ENCODE measurements around the gene PSMD14. TPM values are rescaled to one million over a fixed set of nuclear protein-coding genes. Genes with fewer than 3 reads are reported as not detected.

The PSMD14 gene
- total RNA-seq, 6 donors from 2014 or later, result 18.9 to 56.2 (median 34.8) TPM

- H3K4me3 ChIP-seq, result peak overlapping the region in 3 of 4 donors; percentile 14 to 24 (median 19)
- DNase-seq (peak in 1 of 2 donors; percentile 86), ATAC-seq (ENCODE audit: low FRiP score in 2 of 2) (peak in 1 of 2 donors; percentile 42)
- peaks cover 17 to 36% (median 22%) of the 10 kb centered on the region in 4 donors for H3K4me1 ChIP-seq
- WGBS, 2 donors, result 9% methylated on average over 55 to 56 of the region's 125 CpGs
- peaks cover 0 to 83% (median 39%) of the 10 kb centered on the region in 4 donors for H3K27me3 ChIP-seq
- H3K36me3 ChIP-seq, result no peaks in the 10 kb centered on the region
- no peak overlapping the region for H3K27ac ChIP-seq
- no peak for TF ChIP-seq CTCF (IDR thresholded peaks at IDR 0.05)
- TF ChIP-seq EP300 (IDR thresholded peaks at IDR 0.05), result no peak
- no peak for TF ChIP-seq POLR2AphosphoS5 (IDR thresholded peaks at IDR 0.05)
- TF ChIP-seq POLR2A (IDR thresholded peaks at IDR 0.05), result no peak
- H3K9me3 ChIP-seq, result no peaks in the 10 kb centered on the region
These were observed 115.5 kb downstream of the PSMD14 start for GRCh38 chr2:161423421-161424393.

- Histone ChIP-seq H3K4me1 (peaks cover 13 to 29% (median 18%) of the 10 kb centered on the region in 4 donors), H3K27ac (no peak overlapping the region), H3K4me3 (peak overlapping the region in 1 of 4 donors; percentile 24), H3K36me3 (no peaks in the 10 kb centered on the region), H3K9me3 (no peaks in the 10 kb centered on the region), H3K27me3 (peaks cover 0 to 79% (median 36%) of the 10 kb centered on the region in 4 donors)
- 17 to 19% methylated on average over 9 of the region's 9 CpGs for WGBS, 2 donors
- DNase-seq, result no peak
- no peak for TF ChIP-seq CTCF (IDR thresholded peaks at IDR 0.05)
- TF ChIP-seq EP300 (IDR thresholded peaks at IDR 0.05), result no peak
- no peak for TF ChIP-seq POLR2A (IDR thresholded peaks at IDR 0.05)
- no peak for TF ChIP-seq POLR2AphosphoS5 (IDR thresholded peaks at IDR 0.05)
- ATAC-seq (ENCODE audit: low FRiP score in 2 of 2), result no peak
These were observed 116.2 kb downstream of the PSMD14 start for GRCh38 chr2:161424394-161424769.

- Histone ChIP-seq H3K27me3 (peaks cover 0 to 81% (median 33%) of the 10 kb centered on the region in 4 donors), H3K36me3 (no peaks in the 10 kb centered on the region), H3K4me1 (peaks cover 13 to 29% (median 18%) of the 10 kb centered on the region in 4 donors), H3K9me3 (no peaks in the 10 kb centered on the region), H3K27ac (no peak overlapping the region), H3K4me3 (no peak overlapping the region)
- ATAC-seq (ENCODE audit: low FRiP score in 2 of 2), result no peak
- 16 to 20% methylated on average over 4 of the region's 4 CpGs for WGBS, 2 donors
- no peak for DNase-seq
- TF ChIP-seq POLR2A (IDR thresholded peaks at IDR 0.05), result no peak
- TF ChIP-seq EP300 (IDR thresholded peaks at IDR 0.05), result no peak
- no peak for TF ChIP-seq POLR2AphosphoS5 (IDR thresholded peaks at IDR 0.05)
- TF ChIP-seq CTCF (IDR thresholded peaks at IDR 0.05), result no peak
These were observed 116.9 kb downstream of the PSMD14 start for GRCh38 chr2:161424891-161425727.

- ATAC-seq (ENCODE audit: low FRiP score in 2 of 2) (no peak), DNase-seq (no peak)
- Histone ChIP-seq H3K4me3 (no peak overlapping the region), H3K36me3 (no peaks in the 10 kb centered on the region), H3K27me3 (peaks cover 0 to 75% (median 33%) of the 10 kb centered on the region in 4 donors), H3K9me3 (no peaks in the 10 kb centered on the region), H3K27ac (no peak overlapping the region), H3K4me1 (peaks cover 13 to 29% (median 18%) of the 10 kb centered on the region in 4 donors)
- 24 to 25% methylated on average over 17 of the region's 17 CpGs for WGBS, 2 donors
- TF ChIP-seq EP300 (IDR thresholded peaks at IDR 0.05) (no peak), POLR2A (IDR thresholded peaks at IDR 0.05) (no peak), CTCF (IDR thresholded peaks at IDR 0.05) (no peak), POLR2AphosphoS5 (IDR thresholded peaks at IDR 0.05) (no peak)
These were observed 117.7 kb downstream of the PSMD14 start for GRCh38 chr2:161425728-161426454.

Data from upper lobe of left lung (tissue), 6 donors.